HG03354 (cell line): ENCODE data around the gene THAP12.
"Not testable (repeated sequence)": the region's sequence is repeated elsewhere in the genome, so short reads cannot be mapped to it uniquely, and the experiment has no call there.

ENCODE experiments used
- ATAC-seq: cut with Tn5 transposase; IDR thresholded peaks from one replicate; pipeline ENCODE4 v1.9.1; 2021; ENCODE audit warnings: mild to moderate bottlenecking; ENCODE audit not compliant: unreplicated experiment, poor library complexity, severe bottlenecking

Gene THAP12

DNA sequence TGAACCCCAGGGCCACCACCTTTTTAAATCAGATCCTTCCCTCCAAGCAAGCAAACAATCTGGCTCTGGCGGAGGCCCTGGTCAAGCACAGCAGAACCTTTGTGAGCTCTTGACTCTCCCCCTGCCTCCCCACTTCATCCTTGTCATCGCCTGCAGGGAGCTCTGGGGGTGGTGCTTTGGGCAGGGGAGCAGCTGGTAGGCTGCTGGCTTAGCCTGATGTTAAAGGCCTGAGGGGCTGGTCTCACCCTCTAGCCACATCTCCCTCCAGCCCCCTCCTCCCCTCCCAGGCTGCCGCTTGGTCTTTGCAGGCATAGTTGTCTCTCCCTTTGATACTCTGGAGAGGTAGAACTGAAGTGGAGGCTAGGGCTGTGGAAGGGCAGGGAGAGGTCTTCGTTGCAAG, 50.9 kb downstream of the THAP12 start:
- no peak for ATAC-seq

DNA sequence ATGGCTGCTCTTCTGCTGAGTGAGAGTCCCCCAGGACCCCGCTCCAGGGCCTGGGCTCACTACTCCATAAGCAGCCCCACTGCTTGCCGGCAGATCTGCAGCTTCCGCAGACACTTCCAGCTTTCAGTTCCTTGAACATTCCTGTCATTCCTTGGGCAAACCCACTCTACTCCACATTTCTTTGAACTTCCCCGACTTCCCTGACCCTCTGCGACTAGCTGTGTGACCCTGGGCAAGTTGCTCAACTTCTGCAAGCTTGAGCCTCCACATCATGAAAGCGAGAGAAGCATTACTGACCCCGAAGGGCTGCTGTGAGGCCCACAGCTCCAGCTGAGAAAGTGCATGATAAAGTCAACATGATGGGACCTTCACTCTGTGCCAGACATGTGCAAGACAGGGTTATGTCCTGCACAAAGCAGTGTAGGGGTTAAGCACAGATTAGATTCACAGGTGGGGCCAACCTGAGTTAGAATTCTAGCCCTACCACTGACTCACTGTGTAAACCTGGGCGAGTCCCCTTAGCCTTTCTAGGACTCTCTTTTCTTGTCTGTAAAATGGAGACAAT, 51.8 kb downstream of the THAP12 start:
- ATAC-seq, result no peak

DNA sequence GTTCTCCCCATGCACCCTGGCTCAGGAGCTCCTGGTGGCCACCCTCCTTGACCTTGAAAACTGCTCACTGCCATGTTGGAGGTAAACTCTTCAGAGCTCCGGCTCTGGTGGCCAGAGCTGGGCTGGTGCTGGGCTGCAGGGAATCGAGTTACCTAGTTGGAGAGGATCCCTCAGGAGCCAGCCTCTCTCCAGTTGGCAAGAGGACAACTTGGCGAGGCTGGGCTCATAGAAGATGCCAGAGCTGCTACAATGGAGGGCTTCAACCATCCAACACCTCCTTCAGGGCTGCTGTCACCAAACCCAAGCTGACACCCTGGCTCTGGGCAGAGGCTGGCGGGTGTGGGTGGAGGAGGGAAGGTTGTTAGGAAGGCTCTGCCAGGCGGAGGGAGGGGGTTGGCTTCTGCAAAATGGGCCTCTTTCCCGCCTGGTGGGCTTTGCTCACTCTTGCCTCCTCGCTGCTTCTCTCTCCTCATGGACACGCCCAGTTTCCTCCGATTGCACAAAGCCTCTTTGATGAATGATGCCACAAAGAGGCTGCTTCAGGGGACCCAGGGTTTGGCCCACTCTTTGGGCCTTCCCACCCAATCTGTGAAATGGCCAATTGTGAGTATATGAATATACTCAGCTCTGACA, 53.1 kb downstream of the THAP12 start:
- no peak for ATAC-seq

DNA sequence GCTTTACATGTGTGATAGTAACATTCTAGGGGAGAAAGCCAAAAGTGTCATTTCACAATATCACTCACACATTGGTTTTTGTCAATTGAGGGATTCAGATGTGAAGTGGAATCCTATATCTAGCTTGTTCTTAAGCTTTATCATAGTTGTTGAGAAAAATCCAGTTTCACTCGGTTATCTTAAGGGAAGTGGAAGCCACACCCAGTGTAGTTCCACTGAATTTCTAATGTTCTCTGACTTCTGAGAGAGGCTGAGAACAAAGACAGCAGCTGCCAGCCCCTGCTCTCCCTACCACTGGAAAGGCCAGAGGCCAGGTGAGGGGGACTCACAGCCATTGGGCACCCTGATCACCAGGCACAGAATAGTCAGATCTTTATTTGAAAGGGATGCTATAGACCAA, 53.7 kb downstream of the THAP12 start:
- ATAC-seq, result no peak

DNA sequence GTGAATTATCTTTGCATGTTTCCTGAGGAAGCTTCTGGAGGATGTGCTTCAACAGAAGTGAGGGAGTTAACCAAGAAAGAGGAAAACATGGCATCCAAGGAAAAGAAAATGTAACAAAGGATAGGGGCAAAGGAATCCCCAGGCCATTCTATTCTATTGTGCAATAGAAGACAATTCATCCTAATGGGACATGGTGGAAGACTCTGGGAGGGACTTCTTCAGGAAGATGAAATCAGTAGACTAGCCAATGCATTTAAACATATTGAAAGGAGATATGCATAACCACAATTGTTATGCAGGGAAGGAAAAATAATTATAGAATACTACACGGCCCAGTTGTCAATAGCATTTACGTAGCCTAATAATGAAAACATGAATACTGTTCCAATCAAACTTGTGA, 55.7 kb downstream of the THAP12 start:
- no peak for ATAC-seq

DNA sequence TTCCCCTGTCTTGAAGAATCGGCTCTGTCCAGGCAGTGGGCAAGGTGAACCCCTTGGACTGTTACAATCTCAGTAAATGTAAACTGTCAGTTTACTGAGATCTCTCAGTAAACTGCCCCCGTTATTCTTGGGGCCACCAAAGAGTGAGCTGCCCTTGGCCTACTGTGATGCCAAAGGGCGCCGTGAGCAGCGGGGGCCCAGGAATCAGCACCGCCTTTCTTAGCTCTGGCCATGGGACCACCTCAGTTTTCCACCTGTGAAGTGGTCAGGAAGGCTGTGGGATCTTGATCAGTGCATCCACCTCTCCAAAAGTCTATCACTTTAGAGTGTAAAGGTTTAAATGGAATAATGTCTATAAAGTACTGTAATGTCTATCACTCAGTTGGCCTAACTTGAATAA, 57.1 kb downstream of the THAP12 start:
- no peak for ATAC-seq

DNA sequence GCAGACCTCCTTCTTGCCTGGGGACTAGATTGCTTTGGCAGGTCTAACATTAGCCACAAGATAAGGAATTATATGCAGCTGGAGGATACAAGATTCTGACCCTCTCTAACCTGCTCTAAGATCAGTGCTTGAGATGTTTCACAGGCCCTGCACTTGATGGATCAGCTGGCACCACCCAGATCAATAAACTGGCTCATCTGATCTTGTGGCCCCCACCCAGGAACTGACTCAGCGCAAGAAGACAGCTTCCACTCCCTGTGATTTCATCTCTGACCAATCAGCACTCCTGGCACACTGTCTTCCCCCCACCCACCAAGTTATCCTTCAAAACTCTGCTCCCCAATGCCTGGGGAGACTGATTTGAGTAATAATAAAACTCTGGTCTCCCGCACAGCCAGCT, 57.6 kb downstream of the THAP12 start:
- not testable (repeated sequence) for ATAC-seq

DNA sequence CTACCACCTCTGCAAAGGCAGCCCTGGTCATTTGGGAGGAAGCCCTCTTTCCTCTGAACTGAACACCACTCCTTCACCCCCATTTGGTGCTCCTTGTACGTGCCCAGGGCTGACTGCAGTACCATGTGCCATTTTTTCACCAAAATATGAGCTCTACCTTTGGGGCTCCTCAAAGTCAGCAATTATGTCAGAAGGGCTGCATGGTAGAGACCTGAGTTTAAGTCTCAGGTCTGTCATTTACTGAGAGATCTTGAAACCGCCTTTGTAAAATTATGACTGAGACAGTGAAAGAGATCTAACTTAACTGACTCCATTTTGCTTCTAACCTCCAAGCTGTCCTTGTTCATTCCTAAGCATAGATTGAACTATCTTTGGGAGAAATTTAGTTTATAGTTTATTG, 58.0 kb downstream of the THAP12 start:
- no peak for ATAC-seq

DNA sequence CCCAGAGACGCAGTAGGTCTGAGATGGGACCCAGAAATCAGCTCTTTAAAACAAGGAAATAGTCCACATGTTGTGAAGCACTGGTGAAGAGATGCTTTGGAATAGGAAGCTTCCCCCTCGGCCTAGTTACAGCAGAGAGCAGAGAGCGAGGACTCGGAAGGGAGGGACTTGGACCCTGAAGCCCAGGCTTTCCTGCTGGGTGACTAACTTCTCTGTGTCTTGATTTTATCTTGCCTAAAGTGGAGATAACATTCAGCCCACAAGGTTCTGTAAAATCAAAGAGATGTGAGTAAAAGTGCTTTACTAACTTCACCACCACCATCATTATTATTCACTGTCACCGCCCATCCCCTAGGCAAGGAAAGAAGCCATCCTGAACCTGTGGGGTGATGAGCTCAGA, 58.4 kb downstream of the THAP12 start:
- ATAC-seq, result no peak

DNA sequence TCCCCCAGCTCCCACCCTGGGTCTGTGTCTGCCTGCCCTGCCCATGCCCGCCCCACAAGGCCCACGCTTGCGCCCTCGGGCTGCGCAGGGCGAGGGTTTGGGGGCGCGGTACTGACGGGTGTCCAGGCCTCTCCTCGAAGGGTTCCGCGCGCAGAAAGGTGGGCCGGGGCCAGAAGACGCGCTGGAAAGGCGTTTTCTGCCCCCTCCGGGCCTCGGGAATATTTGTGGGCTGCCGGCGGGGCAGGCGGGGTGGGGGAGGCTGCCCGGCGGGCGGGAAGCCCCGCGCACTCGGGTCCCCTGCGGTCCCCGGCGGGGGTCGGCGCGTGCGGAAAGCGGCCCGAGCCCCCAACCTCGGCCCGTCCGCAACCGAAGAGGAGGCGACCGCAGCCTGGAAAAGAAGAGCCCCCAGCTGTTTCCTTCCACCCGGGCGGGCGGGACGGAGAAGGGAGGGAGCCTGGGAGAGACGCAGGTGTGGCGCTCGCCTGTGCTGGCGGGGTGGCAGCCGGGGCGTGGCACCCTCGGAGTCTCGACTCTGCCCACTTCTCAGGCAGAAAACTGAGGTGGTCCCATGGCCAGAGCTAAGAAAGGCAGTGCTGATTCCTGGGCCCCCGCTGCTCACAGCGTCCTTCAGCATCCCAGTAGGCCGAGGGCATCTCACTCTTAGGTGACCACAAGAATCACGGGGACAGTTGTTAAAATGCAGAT, 59.0 kb downstream of the THAP12 start:
- no peak for ATAC-seq

DNA sequence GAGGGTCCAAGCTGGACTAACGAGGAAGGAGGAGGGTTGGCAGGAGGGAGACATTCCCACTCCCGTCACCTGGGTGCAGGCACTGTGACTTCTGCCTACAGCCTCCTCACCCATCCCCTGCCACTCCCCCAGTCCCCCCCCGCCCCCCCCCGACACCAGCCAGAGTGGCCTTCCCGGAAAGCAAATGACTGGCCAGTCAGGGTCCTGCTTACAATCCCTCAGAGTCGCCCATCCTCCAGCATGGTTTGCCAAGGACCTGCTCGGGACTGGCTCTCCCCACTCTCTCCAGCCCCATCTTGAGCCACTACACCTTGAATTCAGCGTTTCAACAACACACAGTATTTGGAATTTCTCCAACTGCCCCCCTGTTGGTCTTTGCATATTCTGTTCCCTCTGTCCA, 59.6 kb downstream of the THAP12 start:
- ATAC-seq, result no peak

DNA sequence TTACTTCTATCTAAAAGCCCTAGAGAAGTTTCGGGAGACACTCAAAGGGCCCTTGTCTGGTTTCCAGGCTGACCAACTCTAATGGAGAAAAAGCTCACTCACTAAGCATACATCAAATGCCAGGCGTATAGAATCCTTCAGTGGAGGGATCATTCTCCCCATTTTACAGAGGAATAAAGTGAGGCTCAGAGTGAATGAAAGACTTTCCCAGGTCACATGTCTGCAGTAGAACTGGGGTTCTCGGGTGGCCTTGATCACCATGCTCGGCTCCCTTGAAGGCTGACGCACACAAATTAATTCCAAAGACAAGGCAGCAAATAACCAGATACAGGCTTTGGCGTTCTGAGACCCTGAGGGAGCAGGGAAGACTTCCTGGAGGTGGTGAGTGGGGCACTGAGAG, 60.0 kb downstream of the THAP12 start:
- no peak for ATAC-seq

DNA sequence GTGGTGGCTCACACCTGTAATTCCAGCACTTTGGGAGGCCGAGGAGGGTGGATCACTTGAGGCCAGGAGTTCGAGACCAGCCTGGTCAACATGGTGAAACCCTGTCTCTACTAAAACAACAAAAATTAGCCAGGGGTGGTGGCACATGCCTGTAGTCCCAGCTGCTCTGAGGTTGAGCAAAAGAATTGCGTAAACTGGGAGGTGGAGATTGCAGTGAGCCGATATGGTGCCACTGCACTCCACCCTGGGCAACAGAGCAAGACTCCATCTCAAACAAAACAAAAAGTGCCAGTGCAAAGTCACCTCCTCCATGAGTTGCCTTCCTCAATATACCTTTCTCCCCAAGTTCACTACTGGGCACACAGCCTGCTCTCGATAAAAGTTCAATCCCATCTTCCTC, 61.1 kb downstream of the THAP12 start:
- not testable (repeated sequence) for ATAC-seq

DNA sequence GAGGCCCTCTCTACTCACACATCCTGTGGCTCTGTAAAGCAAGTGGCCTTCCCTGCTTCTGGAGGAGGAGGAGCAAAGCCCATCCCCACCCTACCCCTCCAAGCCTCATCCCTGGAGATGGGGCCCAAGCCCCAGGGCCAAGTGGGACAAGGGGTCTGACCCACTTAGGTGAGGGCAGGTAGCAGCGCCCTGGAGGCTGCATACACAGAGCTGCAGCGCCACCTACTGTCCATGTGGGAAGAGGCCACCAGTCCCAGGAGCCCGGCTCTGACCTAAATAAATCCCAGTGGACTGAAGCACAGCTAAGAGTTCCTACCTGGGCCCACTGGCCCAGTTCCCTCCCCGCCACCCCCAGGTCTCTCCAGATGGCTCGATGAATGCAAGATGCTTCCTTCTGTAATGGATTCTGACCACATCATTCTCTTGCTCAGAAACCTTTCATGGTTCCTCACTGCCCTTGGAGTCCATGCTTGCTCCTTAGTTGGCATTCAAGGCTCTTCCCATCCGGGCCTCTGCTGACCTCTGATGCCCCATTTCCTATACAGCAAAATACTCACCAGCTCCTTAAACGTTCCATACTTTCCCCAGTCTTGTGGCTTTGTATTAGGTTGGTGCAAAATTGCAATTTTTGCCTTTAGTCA, 62.1 kb downstream of the THAP12 start:
- ATAC-seq, result peak; percentile 76

DNA sequence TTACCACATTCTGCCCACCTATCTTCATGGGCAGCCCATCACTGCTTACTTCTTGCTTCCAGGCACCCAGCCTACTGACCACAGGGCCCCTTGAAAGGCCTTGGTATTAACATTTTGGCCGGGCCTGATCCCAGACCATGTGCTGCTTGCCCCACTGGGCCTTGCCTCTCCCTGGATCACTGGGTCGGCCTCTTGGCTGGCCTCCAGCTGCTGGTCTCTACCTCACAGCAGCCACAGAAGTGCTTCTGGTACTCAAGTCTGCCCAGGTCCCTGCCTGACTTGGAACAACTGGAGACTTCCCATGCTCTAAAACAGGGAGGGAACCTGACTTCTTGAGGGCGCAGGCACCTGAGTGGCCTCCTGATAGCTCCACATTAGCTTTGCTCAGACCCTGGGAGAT, 63.6 kb downstream of the THAP12 start:
- ATAC-seq, result no peak

DNA sequence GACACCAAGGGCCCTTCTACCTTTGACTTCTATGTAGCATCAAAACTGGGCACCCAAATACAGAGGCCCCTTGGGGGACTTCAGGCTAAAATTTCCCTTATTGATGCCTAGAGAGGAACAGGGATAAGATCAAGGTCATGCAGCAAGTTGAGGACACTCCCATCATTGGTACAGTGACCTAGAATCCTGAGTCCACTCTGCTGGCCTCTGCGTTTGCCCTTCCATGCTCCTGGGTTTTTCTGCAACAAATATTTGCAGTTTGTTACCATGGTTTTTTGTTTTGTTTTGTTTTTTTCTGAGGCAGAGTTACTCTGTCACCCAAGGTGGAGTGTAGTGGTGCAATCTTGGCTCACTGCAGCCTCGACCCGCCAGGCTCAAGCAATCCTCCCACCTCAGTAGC, 64.2 kb downstream of the THAP12 start:
- no peak for ATAC-seq

DNA sequence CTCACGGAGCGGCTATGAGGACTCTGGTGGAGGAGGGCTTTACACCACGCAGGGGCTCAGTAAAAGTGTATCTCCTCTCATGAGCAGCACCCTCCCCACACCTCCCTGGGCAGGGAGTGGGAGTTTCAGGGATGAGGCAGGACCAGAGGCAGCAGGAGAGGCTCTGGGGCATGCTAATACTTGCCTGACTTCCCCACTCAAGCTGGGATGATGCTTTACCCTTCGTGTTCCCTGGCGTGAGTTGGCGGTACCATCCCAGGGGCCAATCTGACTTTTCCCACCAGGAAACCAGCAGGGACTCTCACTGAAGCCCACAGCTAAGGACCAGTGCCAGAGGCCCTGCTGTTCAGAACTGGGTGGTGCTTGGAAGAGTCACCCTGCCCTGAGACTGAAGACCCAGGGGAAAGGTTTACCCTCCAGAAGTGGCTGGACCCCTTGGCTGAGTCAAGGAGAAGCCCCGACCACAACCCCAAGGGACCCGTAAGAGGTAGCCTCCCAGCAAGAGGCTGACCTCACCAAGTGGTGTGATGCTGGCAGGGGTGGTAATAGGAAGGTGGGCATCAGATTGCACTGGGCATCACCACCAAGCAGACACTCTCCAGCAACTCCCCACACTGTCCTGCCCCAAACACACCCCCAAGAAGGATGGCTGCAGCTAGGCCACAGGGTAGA, 65.6 kb downstream of the THAP12 start:
- ATAC-seq, result no peak

DNA sequence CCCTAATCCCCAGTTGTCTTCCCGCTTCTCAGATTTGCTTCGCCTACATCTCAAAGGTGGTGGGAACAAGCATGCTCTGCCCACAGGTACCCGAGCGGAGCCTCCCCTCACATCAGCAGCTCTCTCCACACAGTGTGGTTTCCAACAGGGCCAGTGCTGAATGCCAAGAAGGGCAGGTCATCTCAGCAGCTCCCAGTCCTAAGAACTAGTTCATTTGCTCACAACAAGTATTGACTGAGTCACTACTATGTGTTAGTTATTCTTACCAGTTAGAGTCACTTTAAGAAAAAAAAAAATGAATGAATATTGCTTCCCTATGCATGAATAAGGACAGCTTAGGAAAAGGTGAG, 66.2 kb downstream of the THAP12 start:
- no peak for ATAC-seq

DNA sequence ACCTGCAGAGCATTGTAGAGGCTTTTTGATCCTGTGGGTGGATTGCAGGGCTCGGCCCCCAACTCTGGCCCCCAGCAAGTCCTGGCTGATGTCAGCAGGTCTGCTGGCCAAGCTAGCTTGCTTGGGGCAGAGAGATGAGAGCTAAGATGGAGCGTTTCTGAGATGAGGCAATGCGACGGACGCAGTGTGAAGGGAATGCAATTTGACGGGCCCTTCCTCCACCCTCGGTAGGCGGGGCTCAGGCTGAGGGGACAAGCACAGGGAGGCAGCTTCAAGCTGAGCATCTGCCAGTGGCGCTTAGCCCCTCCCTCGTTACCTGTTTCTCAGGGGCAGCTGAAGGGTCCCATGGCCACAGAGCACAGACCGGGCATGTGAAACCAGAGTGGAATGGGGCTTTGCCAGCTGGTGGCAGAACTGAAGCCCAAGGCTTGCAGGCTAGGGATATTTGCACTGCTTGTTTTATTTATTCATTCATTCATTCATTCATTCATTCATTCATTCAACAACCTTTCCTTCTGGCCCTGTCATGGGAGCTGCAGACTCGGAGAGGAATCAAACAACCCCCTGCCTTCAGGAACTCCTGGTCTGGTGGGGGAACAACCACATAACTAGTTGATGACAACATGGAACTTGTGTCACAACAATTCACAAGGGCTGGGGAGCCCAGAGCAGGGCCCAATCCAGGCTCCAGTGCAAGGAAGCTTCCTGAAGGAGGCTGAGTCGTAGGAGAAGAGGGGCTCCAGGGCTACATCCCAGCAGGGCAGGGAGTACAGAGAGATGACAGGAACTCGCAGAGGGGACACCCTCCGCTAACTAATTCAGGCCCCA, 66.8 kb downstream of the THAP12 start:
- no peak for ATAC-seq

DNA sequence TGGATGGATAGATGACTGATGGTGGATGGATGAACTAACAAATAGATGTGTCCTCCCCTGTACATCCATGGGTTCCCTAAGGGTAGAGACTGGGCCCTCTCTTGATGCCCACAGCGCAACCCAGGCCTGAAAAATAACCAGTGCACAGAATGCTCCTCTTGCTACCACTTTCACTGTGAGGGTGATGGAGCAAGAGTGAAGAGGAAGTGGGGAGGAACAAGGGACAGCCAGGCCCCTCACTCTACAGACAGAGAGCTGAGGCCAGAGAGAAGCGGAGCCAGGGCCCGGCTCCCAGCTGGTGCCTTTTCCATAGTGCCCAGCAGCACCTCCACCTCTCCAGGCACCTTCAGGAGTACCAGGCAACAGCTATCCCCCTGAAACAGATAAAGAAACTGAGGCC, 67.7 kb downstream of the THAP12 start:
- no peak for ATAC-seq
